Activated CD4-positive, alpha-beta T cell treated with anti-CD3 and anti-CD28 coated beads, Interleukin-2, Interleukin-4, amounts not matched to agents 100 ng/mL and 50 ng/mL, durations not matched to agents 16 hours and 8 hours (primary cell): ENCODE measurements around the gene SLC24A4.

ENCODE experiments used
- DNase-seq: peaks from one replicate; pipeline ENCODE4 v3.0.0-alpha.2; 2020; ENCODE audit warnings: low spot score

The SLC24A4 gene

DNA sequence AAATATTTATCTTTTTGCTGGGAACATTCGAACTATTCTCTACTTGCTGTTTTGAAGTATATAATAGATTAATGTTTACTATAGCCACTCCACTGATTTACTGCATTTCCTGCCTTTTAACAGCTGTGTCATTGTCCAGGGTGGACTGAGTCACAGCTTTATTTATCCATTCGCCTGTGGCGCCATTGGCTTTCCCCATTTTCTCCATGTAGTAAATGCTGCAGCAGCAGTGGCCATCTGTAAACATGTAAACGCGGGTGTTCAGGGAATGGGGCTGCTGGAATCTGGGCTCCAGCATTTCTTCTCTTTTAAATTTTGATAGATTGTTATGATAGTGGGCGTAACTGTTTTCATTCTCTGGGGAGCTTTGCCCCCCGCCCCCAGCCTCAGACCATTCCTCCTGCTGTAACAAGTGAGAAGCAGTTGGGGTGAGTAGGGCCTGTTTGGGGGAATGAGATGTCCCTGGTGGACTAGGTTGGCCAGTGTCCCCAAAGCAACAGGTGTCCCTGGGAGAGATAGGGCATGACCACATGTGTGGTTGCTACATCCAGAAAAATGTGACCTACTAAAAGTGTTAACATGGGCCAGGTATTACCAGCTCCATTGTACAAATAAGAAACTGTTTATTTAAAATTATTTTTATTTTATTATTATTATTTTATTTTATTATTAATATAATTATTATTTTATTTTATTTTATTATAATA lies 223.5 kb downstream of the SLC24A4 start:
- DNase-seq = no peak

DNA sequence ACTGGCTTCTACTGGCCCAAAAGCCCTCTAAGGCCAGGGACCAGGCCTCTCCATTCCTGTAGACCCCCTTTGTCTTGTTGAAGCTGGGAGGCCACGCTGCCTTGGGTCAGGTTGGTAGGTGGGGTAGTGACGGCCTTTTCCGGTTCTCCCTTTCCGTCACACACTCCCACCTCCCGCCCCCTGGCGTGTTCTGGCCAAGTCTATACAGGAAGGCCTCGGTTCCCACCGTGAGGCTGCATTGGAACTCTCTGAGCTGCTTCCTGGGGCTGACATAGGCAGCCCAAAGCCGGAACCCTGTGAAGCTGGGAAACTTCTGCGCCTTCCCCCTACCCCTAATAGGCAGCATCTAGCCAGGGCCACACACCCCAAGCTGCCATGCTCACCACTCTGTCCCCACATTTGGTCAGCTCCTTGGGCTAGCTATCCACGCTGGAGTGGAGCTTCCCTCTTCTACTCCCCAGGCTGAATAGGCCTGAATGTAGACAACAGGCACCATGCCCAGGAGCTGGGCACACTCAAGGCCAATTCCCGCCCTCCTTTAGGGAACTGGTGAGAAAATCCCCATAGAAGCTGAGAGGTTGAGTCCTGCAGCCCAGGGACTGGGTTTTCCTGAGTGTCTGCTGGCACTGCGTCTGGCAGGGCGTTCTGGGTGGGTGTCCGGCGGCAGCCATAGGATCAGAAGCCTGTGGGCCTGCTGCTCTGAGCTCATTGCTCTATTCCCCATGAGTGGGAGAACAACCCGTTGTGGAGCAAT lies 226.3 kb downstream of the SLC24A4 start:
- no peak for DNase-seq

DNA sequence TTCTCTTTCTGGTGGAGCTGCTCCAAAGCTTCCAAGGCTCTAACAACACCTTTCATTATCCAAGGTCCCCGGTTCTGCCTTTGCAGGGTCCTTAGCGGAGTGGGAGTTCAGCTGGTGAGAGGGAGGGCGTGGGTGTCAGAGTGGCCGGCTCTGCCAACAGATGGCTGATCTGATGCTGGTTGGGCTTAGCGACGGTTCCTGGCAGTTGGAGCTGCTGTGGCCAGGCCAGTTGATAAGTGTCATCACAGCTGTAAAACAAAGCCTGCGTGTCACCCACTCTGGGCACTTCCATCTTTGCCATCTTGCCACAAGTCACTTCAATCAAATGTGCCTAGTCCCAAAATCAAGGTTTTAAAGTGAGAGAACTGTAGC lies 226.9 kb downstream of the SLC24A4 start:
- no peak for DNase-seq
